HepG2 (cell line): ENCODE results near the gene NCMAP. TPM values are rescaled to one million over a fixed set of nuclear protein-coding genes. Genes with fewer than 3 reads are reported as not detected.

Experiments
- BHLHE40 ChIP-seq: IDR thresholded peaks from 2 replicates; pipeline ENCODE4 v1.6.1; 2011; ENCODE audit warnings: low read length, improper control_type of control experiment
- HCFC1 ChIP-seq: fragments of 150-350 bp; IDR thresholded peaks from 2 replicates; pipeline ENCODE4 v1.6.1; 2014; ENCODE audit warnings: low read depth, low read length
- HNRNPLL ChIP-seq: fragments of 200-400 bp; formaldehyde crosslinking; IDR thresholded peaks from 2 replicates; pipeline ENCODE4 v1.6.1; 2017; ENCODE audit warnings: mild to moderate bottlenecking, low read depth, low read length; ENCODE audit not compliant: poor library complexity, severe bottlenecking
- POLR2A ChIP-seq, 2 experiments: IDR thresholded peaks; 2 replicates each; pipeline ENCODE4 v1.6.1; 2011; ENCODE audit warnings: low read depth in 2 of 2, low read length in 2 of 2, mild to moderate bottlenecking in 1 of 2, moderate library complexity in 1 of 2; ENCODE audit not compliant: insufficient read depth in 1 of 2
- SAP130 ChIP-seq: IDR thresholded peaks from 2 replicates; pipeline ENCODE4 v1.6.1; 2016; ENCODE audit warnings: low read depth
- SRSF1 ChIP-seq: fragments of 200-400 bp; formaldehyde crosslinking; optimal IDR thresholded peaks from 2 replicates; pipeline ENCODE3; 2017; ENCODE audit warnings: mild to moderate bottlenecking, low read depth, low read length, moderate library complexity
- ZMYM4 ChIP-seq: sonication (generic); formaldehyde crosslinking; IDR thresholded peaks from 2 replicates; pipeline ENCODE4 v1.8.1; 2023; ENCODE audit warnings: mild to moderate bottlenecking, missing genetic modification reagents
- ZNF263 ChIP-seq: sonication (generic); formaldehyde crosslinking; IDR thresholded peaks from 2 replicates; pipeline ENCODE4 v1.4.0; 2020; ENCODE audit warnings: missing genetic modification reagents
- ZNF3 ChIP-seq: IDR thresholded peaks from 2 replicates; pipeline ENCODE4 v1.7.0; 2017; ENCODE audit warnings: inconsistent platforms
- ZNF367 ChIP-seq: sonication (generic); formaldehyde crosslinking; IDR thresholded peaks from 2 replicates; pipeline ENCODE4 v1.4.0; 2020; ENCODE audit warnings: missing genetic modification reagents, borderline replicate concordance
- ZNF44 ChIP-seq: sonication (generic); formaldehyde crosslinking; IDR thresholded peaks from 2 replicates; pipeline ENCODE4 v1.5.1; 2020; ENCODE audit warnings: mild to moderate bottlenecking, missing genetic modification reagents
- ZNF792 ChIP-seq: IDR thresholded peaks from 2 replicates; pipeline ENCODE4 v1.6.1; 2016
- polyA plus RNA-seq, 8 experiments: library from polyadenylated mRNA; depleted of rRNA in 3 of 8; stranded (reverse) in 7 of 8; unstranded in 1 of 8; fragments of >200 nt; fragmentation: Illumina TruSeq in 4 of 8; extraction: Trizol in 4 of 8; gene quantifications; 2 replicates each; pipeline versions ENCODE4 v1.2.1 to v1.2.3, GENCODE V29; 2011 to 2016; ENCODE audit warnings: low read depth in 4 of 8, missing spikeins in 1 of 8, mixed read lengths in 1 of 8; ENCODE audit not compliant: insufficient read depth in 1 of 8
- total RNA-seq, 5 experiments: library from RNA; depleted of rRNA; stranded (reverse); fragments of >200 nt; fragmentation: Illumina TruSeq; extraction: Trizol; gene quantifications; 2 replicates each; pipeline ENCODE4 v1.2.3, GENCODE V29; 2016; ENCODE audit warnings: low read depth in 1 of 5
- TF ChIP-seq, protein P1 (sequence below), 2 experiments: sonication (generic) in 1 of 2; formaldehyde crosslinking in 1 of 2; IDR thresholded peaks; 2 replicates each; pipeline versions ENCODE4 v1.5.1 to v1.6.1; 2011 to 2020; ENCODE audit warnings: borderline replicate concordance in 1 of 2, low read depth in 1 of 2, low read length in 1 of 2, mild to moderate bottlenecking in 1 of 2, missing genetic modification reagents in 1 of 2, moderate library complexity in 1 of 2
- TF ChIP-seq, protein P2 (sequence below): sonication (generic); formaldehyde crosslinking; IDR thresholded peaks from 2 replicates; pipeline ENCODE4 v1.8.1; 2023; ENCODE audit warnings: mild to moderate bottlenecking, missing genetic modification reagents
- TF ChIP-seq, protein P3 (sequence below): sonication (generic); formaldehyde crosslinking; IDR thresholded peaks from 2 replicates; pipeline ENCODE4 v1.9.0; 2021; ENCODE audit warnings: missing genetic modification reagents, mild to moderate bottlenecking, borderline replicate concordance
- TF ChIP-seq, protein P4 (sequence below): sonication (generic); formaldehyde crosslinking; IDR thresholded peaks from 2 replicates; pipeline ENCODE4 v1.5.0; 2020; ENCODE audit warnings: mild to moderate bottlenecking, missing genetic modification reagents
- TF ChIP-seq, protein P5 (sequence below), 2 experiments: sonication (generic) in 1 of 2; formaldehyde crosslinking in 1 of 2; IDR thresholded peaks; 2 replicates each; pipeline versions ENCODE4 v1.4.0 to v1.6.1; 2016 to 2020; ENCODE audit warnings: borderline replicate concordance in 1 of 2, low read depth in 1 of 2, mild to moderate bottlenecking in 1 of 2, missing genetic modification reagents in 1 of 2

The NCMAP gene
- total and polyA plus RNA-seq, 2 of the 13 experiments (the other 11 are each of a cell fraction or from before 2014, with no cell fraction given), result 2.7 to 20.0 TPM

DNA sequence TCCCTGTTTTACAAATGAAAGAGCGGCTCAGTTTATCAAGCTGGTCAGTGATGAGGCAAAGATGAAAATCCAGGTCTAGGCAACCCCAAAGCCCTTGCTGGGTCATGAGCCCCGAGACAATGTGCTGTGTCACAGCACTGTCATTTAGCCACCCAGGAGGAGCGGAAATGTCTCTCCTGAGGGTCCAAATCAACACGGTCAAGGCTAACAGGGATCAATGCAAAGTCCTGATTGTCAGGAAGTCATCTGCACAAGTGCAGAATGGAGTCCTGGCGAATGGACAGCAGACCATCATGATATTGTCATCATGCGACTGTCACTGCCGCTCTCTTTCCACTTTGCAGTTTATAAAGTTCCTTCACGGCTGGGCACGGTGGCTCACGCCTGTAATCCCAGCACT is 30.2 kb downstream of the NCMAP start (continued):
- TF ChIP-seq, protein P1, sequence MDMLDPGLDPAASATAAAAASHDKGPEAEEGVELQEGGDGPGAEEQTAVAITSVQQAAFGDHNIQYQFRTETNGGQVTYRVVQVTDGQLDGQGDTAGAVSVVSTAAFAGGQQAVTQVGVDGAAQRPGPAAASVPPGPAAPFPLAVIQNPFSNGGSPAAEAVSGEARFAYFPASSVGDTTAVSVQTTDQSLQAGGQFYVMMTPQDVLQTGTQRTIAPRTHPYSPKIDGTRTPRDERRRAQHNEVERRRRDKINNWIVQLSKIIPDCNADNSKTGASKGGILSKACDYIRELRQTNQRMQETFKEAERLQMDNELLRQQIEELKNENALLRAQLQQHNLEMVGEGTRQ (IDR thresholded peaks at IDR 0.05; ENCODE audit: low read depth, low read length), result no peak
- TF ChIP-seq, protein P1 (CRISPR knock-in tag; IDR thresholded peaks at IDR 0.05; ENCODE audit: borderline replicate concordance), result no peak
- TF ChIP-seq ZNF3 (CRISPR knock-in tag), result no peak
- TF ChIP-seq, protein P2, sequence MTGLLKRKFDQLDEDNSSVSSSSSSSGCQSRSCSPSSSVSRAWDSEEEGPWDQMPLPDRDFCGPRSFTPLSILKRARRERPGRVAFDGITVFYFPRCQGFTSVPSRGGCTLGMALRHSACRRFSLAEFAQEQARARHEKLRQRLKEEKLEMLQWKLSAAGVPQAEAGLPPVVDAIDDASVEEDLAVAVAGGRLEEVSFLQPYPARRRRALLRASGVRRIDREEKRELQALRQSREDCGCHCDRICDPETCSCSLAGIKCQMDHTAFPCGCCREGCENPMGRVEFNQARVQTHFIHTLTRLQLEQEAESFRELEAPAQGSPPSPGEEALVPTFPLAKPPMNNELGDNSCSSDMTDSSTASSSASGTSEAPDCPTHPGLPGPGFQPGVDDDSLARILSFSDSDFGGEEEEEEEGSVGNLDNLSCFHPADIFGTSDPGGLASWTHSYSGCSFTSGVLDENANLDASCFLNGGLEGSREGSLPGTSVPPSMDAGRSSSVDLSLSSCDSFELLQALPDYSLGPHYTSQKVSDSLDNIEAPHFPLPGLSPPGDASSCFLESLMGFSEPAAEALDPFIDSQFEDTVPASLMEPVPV (CRISPR knock-in tag), result no peak
- TF ChIP-seq, protein P3, sequence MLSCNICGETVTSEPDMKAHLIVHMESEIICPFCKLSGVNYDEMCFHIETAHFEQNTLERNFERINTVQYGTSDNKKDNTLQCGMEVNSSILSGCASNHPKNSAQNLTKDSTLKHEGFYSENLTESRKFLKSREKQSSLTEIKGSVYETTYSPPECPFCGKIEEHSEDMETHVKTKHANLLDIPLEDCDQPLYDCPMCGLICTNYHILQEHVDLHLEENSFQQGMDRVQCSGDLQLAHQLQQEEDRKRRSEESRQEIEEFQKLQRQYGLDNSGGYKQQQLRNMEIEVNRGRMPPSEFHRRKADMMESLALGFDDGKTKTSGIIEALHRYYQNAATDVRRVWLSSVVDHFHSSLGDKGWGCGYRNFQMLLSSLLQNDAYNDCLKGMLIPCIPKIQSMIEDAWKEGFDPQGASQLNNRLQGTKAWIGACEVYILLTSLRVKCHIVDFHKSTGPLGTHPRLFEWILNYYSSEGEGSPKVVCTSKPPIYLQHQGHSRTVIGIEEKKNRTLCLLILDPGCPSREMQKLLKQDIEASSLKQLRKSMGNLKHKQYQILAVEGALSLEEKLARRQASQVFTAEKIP (CRISPR knock-in tag), result no peak
- no peak for TF ChIP-seq BHLHE40
- TF ChIP-seq, protein P4, sequence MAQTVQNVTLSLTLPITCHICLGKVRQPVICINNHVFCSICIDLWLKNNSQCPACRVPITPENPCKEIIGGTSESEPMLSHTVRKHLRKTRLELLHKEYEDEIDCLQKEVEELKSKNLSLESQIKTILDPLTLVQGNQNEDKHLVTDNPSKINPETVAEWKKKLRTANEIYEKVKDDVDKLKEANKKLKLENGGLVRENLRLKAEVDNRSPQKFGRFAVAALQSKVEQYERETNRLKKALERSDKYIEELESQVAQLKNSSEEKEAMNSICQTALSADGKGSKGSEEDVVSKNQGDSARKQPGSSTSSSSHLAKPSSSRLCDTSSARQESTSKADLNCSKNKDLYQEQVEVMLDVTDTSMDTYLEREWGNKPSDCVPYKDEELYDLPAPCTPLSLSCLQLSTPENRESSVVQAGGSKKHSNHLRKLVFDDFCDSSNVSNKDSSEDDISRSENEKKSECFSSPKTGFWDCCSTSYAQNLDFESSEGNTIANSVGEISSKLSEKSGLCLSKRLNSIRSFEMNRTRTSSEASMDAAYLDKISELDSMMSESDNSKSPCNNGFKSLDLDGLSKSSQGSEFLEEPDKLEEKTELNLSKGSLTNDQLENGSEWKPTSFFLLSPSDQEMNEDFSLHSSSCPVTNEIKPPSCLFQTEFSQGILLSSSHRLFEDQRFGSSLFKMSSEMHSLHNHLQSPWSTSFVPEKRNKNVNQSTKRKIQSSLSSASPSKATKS (CRISPR knock-in tag), result no peak
- TF ChIP-seq SRSF1, result no peak
- no peak for TF ChIP-seq ZNF263 (CRISPR knock-in tag)
- no peak for TF ChIP-seq ZNF44 (CRISPR knock-in tag)
- no peak for TF ChIP-seq ZNF367 (CRISPR knock-in tag)
- TF ChIP-seq SAP130 (CRISPR knock-in tag), result peak; percentile 72
- TF ChIP-seq HCFC1, result no peak
- TF ChIP-seq ZNF792 (CRISPR knock-in tag), result no peak
- TF ChIP-seq, protein P5, sequence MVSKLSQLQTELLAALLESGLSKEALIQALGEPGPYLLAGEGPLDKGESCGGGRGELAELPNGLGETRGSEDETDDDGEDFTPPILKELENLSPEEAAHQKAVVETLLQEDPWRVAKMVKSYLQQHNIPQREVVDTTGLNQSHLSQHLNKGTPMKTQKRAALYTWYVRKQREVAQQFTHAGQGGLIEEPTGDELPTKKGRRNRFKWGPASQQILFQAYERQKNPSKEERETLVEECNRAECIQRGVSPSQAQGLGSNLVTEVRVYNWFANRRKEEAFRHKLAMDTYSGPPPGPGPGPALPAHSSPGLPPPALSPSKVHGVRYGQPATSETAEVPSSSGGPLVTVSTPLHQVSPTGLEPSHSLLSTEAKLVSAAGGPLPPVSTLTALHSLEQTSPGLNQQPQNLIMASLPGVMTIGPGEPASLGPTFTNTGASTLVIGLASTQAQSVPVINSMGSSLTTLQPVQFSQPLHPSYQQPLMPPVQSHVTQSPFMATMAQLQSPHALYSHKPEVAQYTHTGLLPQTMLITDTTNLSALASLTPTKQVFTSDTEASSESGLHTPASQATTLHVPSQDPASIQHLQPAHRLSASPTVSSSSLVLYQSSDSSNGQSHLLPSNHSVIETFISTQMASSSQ (IDR thresholded peaks at IDR 0.05; ENCODE audit: low read depth), result no peak
- TF ChIP-seq, protein P5 (CRISPR knock-in tag; IDR thresholded peaks at IDR 0.05; ENCODE audit: borderline replicate concordance), result no peak
- no peak for TF ChIP-seq HNRNPLL
- TF ChIP-seq ZMYM4 (CRISPR knock-in tag), result 0 out of 2 replicates have a peak, but pooled peaks have one; percentile 29
- TF ChIP-seq POLR2A (IDR thresholded peaks at IDR 0.05; ENCODE audit: insufficient read depth in 1 of 2, low read depth in 2 of 2, low read length in 2 of 2), result 0 out of 4 replicates have a peak, but pooled peaks of 1 of the 2 experiments have one; percentile 15
